ENCODE results near the gene ZNF92.
"Not testable (repeated sequence)": the region's sequence is repeated elsewhere in the genome, so short reads cannot be mapped to it uniquely, and the experiment has no call there.

ZNF92 gene

GRCh38 chr7:65430344-65431186 is 56.9 kb downstream of the ZNF92 start:
- no peaks in the 10 kb centered on the region for H3K4me1 ChIP-seq (ENCODE audit: control insufficient read depth, insufficient read depth, low read length)
- no peaks in the 10 kb centered on the region for H3K36me3 ChIP-seq (ENCODE audit: control insufficient read depth, insufficient read depth, low read length)
- H3K4me3 ChIP-seq (ENCODE audit: low read length), result no peak overlapping the region
- no peaks in the 10 kb centered on the region for H3K27me3 ChIP-seq (ENCODE audit: control insufficient read depth, insufficient read depth, low read length)
- no peaks in the 10 kb centered on the region for H3K9me3 ChIP-seq (ENCODE audit: control insufficient read depth, low read length)
- no peak overlapping the region for H3K9ac ChIP-seq (ENCODE audit: low read length)

GRCh38 chr7:65434307-65434706 is 60.7 kb downstream of the ZNF92 start:
- no peaks in the 10 kb centered on the region for H3K4me1 ChIP-seq (ENCODE audit: control insufficient read depth, insufficient read depth, low read length)
- no peaks in the 10 kb centered on the region for H3K36me3 ChIP-seq (ENCODE audit: control insufficient read depth, insufficient read depth, low read length)
- H3K27me3 ChIP-seq (ENCODE audit: control insufficient read depth, insufficient read depth, low read length), result no peaks in the 10 kb centered on the region
- H3K4me3 ChIP-seq (ENCODE audit: low read length), result no peak overlapping the region
- no peaks in the 10 kb centered on the region for H3K9me3 ChIP-seq (ENCODE audit: control insufficient read depth, low read length)
- no peak overlapping the region for H3K9ac ChIP-seq (ENCODE audit: low read length)

- Histone ChIP-seq H3K9me3 (ENCODE audit: control insufficient read depth, low read length) (no peaks in the 10 kb centered on the region), H3K27me3 (ENCODE audit: control insufficient read depth, insufficient read depth, low read length) (no peaks in the 10 kb centered on the region), H3K36me3 (ENCODE audit: control insufficient read depth, insufficient read depth, low read length) (no peaks in the 10 kb centered on the region), H3K9ac (ENCODE audit: low read length) (no peak overlapping the region), H3K4me1 (ENCODE audit: control insufficient read depth, insufficient read depth, low read length) (no peaks in the 10 kb centered on the region), H3K4me3 (ENCODE audit: low read length) (no peak overlapping the region)
Measured at GRCh38 chr7:65436163-65436562, 62.5 kb downstream of the ZNF92 start.

- no peaks in the 10 kb centered on the region for H3K27me3 ChIP-seq (ENCODE audit: control insufficient read depth, insufficient read depth, low read length)
- H3K36me3 ChIP-seq (ENCODE audit: control insufficient read depth, insufficient read depth, low read length), result no peaks in the 10 kb centered on the region
- H3K9me3 ChIP-seq (ENCODE audit: control insufficient read depth, low read length), result no peaks in the 10 kb centered on the region
- H3K4me3 ChIP-seq (ENCODE audit: low read length), result no peak overlapping the region
- no peak overlapping the region for H3K9ac ChIP-seq (ENCODE audit: low read length)
- no peaks in the 10 kb centered on the region for H3K4me1 ChIP-seq (ENCODE audit: control insufficient read depth, insufficient read depth, low read length)
Measured at GRCh38 chr7:65438598-65438997, 64.9 kb downstream of the ZNF92 start.

- H3K36me3 ChIP-seq (ENCODE audit: control insufficient read depth, insufficient read depth, low read length), result no peaks in the 10 kb centered on the region
- no peak overlapping the region for H3K9ac ChIP-seq (ENCODE audit: low read length)
- no peaks in the 10 kb centered on the region for H3K4me1 ChIP-seq (ENCODE audit: control insufficient read depth, insufficient read depth, low read length)
- no peak overlapping the region for H3K4me3 ChIP-seq (ENCODE audit: low read length)
- no peaks in the 10 kb centered on the region for H3K9me3 ChIP-seq (ENCODE audit: control insufficient read depth, low read length)
- no peaks in the 10 kb centered on the region for H3K27me3 ChIP-seq (ENCODE audit: control insufficient read depth, insufficient read depth, low read length)
Measured at GRCh38 chr7:65441010-65441409, 67.4 kb downstream of the ZNF92 start.

GRCh38 chr7:65444205-65444842 is 70.7 kb downstream of the ZNF92 start:
- H3K9me3 ChIP-seq (ENCODE audit: control insufficient read depth, low read length), result no peaks in the 10 kb centered on the region
- no peaks in the 10 kb centered on the region for H3K36me3 ChIP-seq (ENCODE audit: control insufficient read depth, insufficient read depth, low read length)
- H3K27me3 ChIP-seq (ENCODE audit: control insufficient read depth, insufficient read depth, low read length), result no peaks in the 10 kb centered on the region
- no peak overlapping the region for H3K9ac ChIP-seq (ENCODE audit: low read length)
- H3K4me3 ChIP-seq (ENCODE audit: low read length), result no peak overlapping the region
- no peaks in the 10 kb centered on the region for H3K4me1 ChIP-seq (ENCODE audit: control insufficient read depth, insufficient read depth, low read length)

- no peak overlapping the region for H3K4me3 ChIP-seq (ENCODE audit: low read length)
- H3K9ac ChIP-seq (ENCODE audit: low read length), result no peak overlapping the region
- H3K27me3 ChIP-seq (ENCODE audit: control insufficient read depth, insufficient read depth, low read length), result no peaks in the 10 kb centered on the region
- no peaks in the 10 kb centered on the region for H3K4me1 ChIP-seq (ENCODE audit: control insufficient read depth, insufficient read depth, low read length)
- no peaks in the 10 kb centered on the region for H3K36me3 ChIP-seq (ENCODE audit: control insufficient read depth, insufficient read depth, low read length)
- no peaks in the 10 kb centered on the region for H3K9me3 ChIP-seq (ENCODE audit: control insufficient read depth, low read length)
Measured at GRCh38 chr7:65444899-65445823, 71.5 kb downstream of the ZNF92 start.

GRCh38 chr7:65447041-65447440 is 73.4 kb downstream of the ZNF92 start:
- H3K9me3 ChIP-seq (ENCODE audit: control insufficient read depth, low read length); H3K4me1 ChIP-seq (ENCODE audit: control insufficient read depth, insufficient read depth, low read length); H3K36me3 ChIP-seq (ENCODE audit: control insufficient read depth, insufficient read depth, low read length); H3K9ac ChIP-seq (ENCODE audit: low read length); H3K4me3 ChIP-seq (ENCODE audit: low read length); H3K27me3 ChIP-seq (ENCODE audit: control insufficient read depth, insufficient read depth, low read length): not testable (repeated sequence)

- no peak overlapping the region for H3K9ac ChIP-seq (ENCODE audit: low read length)
- no peaks in the 10 kb centered on the region for H3K9me3 ChIP-seq (ENCODE audit: control insufficient read depth, low read length)
- no peaks in the 10 kb centered on the region for H3K36me3 ChIP-seq (ENCODE audit: control insufficient read depth, insufficient read depth, low read length)
- H3K27me3 ChIP-seq (ENCODE audit: control insufficient read depth, insufficient read depth, low read length), result no peaks in the 10 kb centered on the region
- H3K4me3 ChIP-seq (ENCODE audit: low read length), result no peak overlapping the region
- H3K4me1 ChIP-seq (ENCODE audit: control insufficient read depth, insufficient read depth, low read length), result no peaks in the 10 kb centered on the region
Measured at GRCh38 chr7:65448816-65449504, 75.3 kb downstream of the ZNF92 start.

GRCh38 chr7:65449505-65449852 is 75.8 kb downstream of the ZNF92 start:
- Histone ChIP-seq H3K36me3 (ENCODE audit: control insufficient read depth, insufficient read depth, low read length) (no peaks in the 10 kb centered on the region), H3K4me3 (ENCODE audit: low read length) (no peak overlapping the region), H3K27me3 (ENCODE audit: control insufficient read depth, insufficient read depth, low read length) (no peaks in the 10 kb centered on the region), H3K4me1 (ENCODE audit: control insufficient read depth, insufficient read depth, low read length) (no peaks in the 10 kb centered on the region), H3K9ac (ENCODE audit: low read length) (no peak overlapping the region), H3K9me3 (ENCODE audit: control insufficient read depth, low read length) (no peaks in the 10 kb centered on the region)

All from mucosa of stomach (tissue), 1 donor.